ENCODE results near the gene ERLEC1. TPM values are rescaled to one million over a fixed set of nuclear protein-coding genes. Genes with fewer than 3 reads are reported as not detected.
A peak's percentile ranks its signal among the peaks of the same experiment; 100 is the strongest.

The ERLEC1 gene
- total and polyA plus RNA-seq, 8 donors, result 16.8 to 45.9 (median 33.3) TPM

GRCh38 chr2:53786352-53786704 lies 516 bp upstream of the ERLEC1 start:
- Histone ChIP-seq H3K36me3 (no peaks in the 10 kb centered on the region), H3K4me1 (peaks cover 14 to 27% (median 16%) of the 10 kb centered on the region in 3 donors), H3K27ac (peak overlapping the region; percentile 48 to 80 (median 67)), H3K4me3 (peak overlapping the region; percentile 72 to 80 (median 74)), H3K9me3 (no peaks in the 10 kb centered on the region), H3K27me3 (no peaks in the 10 kb centered on the region)
- intact Hi-C loops (cut with DNase I), result no loop called here
- DNase-seq (peak in 2 of 6 donors; percentile 8 to 35), ATAC-seq (peak; percentile 35 to 56 (median 40)), FAIRE-seq (no peak)
- 0 to 1% methylated on average over 18 of the region's 18 CpGs for WGBS, 2 donors
- no peak for TF ChIP-seq CTCF (IDR thresholded peaks at IDR 0.05)

GRCh38 chr2:53787614-53788289 lies 908 bp downstream of the ERLEC1 start:
- H3K9me3 ChIP-seq, result no peaks in the 10 kb centered on the region
- no peaks in the 10 kb centered on the region for H3K27me3 ChIP-seq
- 1 to 2% methylated on average over 17 of the region's 17 CpGs for WGBS, 2 donors
- H3K27ac ChIP-seq, result peak overlapping the region; percentile 48 to 80 (median 67)
- no peak for TF ChIP-seq CTCF (IDR thresholded peaks at IDR 0.05)
- H3K36me3 ChIP-seq, result no peaks in the 10 kb centered on the region
- intact Hi-C loops (cut with DNase I), result no loop called here
- peaks cover 14 to 27% (median 19%) of the 10 kb centered on the region in 3 donors for H3K4me1 ChIP-seq
- DNase-seq, result no peak
- ATAC-seq, result peak in 3 of 4 donors; percentile 16 to 31 (median 28)
- peak overlapping the region; percentile 72 to 80 (median 74) for H3K4me3 ChIP-seq
- no peak for FAIRE-seq

GRCh38 chr2:53793261-53793660 lies 6.4 kb downstream of the ERLEC1 start:
- ATAC-seq (no peak), DNase-seq (no peak), FAIRE-seq (no peak)
- no peak overlapping the region for H3K4me3 ChIP-seq
- intact Hi-C loops (cut with DNase I), result no loop called here
- peaks cover 0 to 31% (median 2%) of the 10 kb centered on the region in 3 donors for H3K36me3 ChIP-seq
- 82 to 87% methylated on average over 3 of the region's 3 CpGs for WGBS, 2 donors
- peaks cover 7 to 11% (median 9%) of the 10 kb centered on the region in 3 donors for H3K4me1 ChIP-seq
- TF ChIP-seq CTCF (IDR thresholded peaks at IDR 0.05), result no peak
- no peaks in the 10 kb centered on the region for H3K27me3 ChIP-seq
- no peaks in the 10 kb centered on the region for H3K9me3 ChIP-seq
- no peak overlapping the region for H3K27ac ChIP-seq

- no peak for TF ChIP-seq CTCF (IDR thresholded peaks at IDR 0.05)
- H3K4me1 ChIP-seq, result peaks cover 2 to 11% (median 4%) of the 10 kb centered on the region in 3 donors
- intact Hi-C loops (cut with DNase I), result no loop called here
- no peak overlapping the region for H3K27ac ChIP-seq
- H3K9me3 ChIP-seq, result no peaks in the 10 kb centered on the region
- ATAC-seq, result no peak
- H3K36me3 ChIP-seq, result peaks cover 0 to 37% (median 4%) of the 10 kb centered on the region in 3 donors
- WGBS, 2 donors, result 72 to 73% methylated on average over 3 of the region's 3 CpGs
- H3K27me3 ChIP-seq, result no peaks in the 10 kb centered on the region
- no peak for FAIRE-seq
- no peak overlapping the region for H3K4me3 ChIP-seq
- no peak for DNase-seq
Measured at GRCh38 chr2:53793821-53794220, 7.0 kb downstream of the ERLEC1 start.

GRCh38 chr2:53801547-53801946 lies 14.7 kb downstream of the ERLEC1 start:
- H3K4me1 ChIP-seq, result no peaks in the 10 kb centered on the region
- H3K4me3 ChIP-seq, result no peak overlapping the region
- no peak for ATAC-seq
- intact Hi-C loops (cut with DNase I), result no loop called here
- no peaks in the 10 kb centered on the region for H3K9me3 ChIP-seq
- no peak for DNase-seq
- no peak for TF ChIP-seq CTCF (IDR thresholded peaks at IDR 0.05)
- no peak for FAIRE-seq
- no peaks in the 10 kb centered on the region for H3K27me3 ChIP-seq
- peaks cover 0 to 58% (median 4%) of the 10 kb centered on the region in 3 donors for H3K36me3 ChIP-seq
- no peak overlapping the region for H3K27ac ChIP-seq

Measured in pancreas (tissue), 10 donors.